ENCODE measurements around the gene S100A10.

S100A10 gene

GRCh38 chr1:151964510-151964909 lies 29.1 kb downstream of the S100A10 start:
- DNase-seq (ENCODE audit: low read depth in 2 of 2), result no peak

DNA sequence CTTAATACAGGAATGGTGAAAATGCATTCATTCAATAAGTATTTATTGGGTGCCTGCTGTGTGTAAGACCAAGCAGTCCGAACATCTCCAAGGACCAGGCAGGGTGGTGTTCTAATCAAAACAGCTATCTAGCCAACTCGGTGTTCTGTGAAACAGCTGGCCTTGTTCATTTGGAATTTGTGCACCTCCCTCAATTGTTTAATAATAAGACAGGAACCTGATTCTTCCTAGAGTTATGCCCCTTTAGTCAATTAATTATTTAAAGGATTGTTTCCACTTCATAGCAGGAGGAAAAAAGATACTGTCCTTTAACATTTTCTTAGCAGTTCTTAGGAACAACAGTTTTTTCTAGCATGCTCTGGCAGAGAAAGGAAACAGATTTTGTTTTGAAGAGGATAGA lies 30.4 kb downstream of the S100A10 start:
- DNase-seq (ENCODE audit: low read depth in 2 of 2), result no peak

DNA sequence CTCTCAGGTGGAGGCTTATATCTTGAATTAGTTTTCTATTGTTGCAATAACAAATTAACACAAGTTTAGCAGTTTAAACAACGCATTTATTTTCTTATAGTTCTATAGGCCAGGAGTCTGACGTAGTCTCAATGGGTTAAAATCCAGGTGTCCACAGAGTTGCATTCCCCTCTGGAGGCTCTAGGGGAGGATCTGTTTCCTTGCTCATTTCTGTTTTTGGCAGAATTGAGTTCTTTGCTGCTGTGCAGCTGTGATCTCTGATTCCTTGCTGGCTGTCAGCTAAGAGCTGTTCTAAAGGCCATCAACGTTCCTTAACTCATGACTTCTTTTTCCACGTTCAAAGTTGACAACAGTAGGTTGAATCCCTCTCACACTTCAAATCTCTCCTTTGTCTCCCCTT lies 31.8 kb downstream of the S100A10 start:
- DNase-seq (ENCODE audit: low read depth in 2 of 2), result no peak

DNA sequence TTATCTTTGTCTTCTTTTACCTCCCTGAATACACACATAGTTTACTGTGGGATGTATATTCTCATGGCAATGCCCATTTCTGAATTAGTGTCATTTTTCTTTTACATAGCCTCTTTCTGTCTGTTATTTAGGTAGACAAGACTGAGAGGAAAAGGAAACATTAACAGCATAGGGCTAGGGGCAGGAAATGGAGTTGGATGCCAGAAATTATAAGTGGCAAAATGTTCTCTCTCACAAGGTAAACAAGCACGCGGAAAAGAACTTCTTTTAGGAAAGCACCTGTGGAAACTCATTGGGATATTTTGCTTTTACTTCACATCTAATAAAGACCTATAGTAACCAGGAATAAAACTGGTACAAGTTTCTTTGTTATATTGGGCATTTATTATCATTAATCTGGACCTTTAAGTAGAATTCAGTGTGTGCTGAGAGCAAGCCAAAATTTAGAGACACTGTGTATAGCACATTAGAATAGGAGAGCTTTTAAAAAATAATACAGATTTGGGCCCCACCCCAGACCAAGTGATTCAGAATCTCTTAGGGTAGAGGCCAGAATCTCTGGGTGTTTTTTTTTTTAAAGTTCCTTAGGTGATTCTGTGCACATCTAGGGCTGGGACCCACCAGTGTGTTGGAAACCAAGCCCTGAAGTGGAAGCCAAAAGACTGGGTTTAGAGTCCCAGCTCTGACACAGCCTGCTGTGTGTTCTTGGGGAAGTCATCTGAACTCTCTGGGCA lies 32.7 kb downstream of the S100A10 start:
- no peak for DNase-seq (ENCODE audit: low read depth in 2 of 2)

GRCh38 chr1:151958959-151959358 lies 34.7 kb downstream of the S100A10 start:
- no peak for DNase-seq (ENCODE audit: low read depth in 2 of 2)

DNA sequence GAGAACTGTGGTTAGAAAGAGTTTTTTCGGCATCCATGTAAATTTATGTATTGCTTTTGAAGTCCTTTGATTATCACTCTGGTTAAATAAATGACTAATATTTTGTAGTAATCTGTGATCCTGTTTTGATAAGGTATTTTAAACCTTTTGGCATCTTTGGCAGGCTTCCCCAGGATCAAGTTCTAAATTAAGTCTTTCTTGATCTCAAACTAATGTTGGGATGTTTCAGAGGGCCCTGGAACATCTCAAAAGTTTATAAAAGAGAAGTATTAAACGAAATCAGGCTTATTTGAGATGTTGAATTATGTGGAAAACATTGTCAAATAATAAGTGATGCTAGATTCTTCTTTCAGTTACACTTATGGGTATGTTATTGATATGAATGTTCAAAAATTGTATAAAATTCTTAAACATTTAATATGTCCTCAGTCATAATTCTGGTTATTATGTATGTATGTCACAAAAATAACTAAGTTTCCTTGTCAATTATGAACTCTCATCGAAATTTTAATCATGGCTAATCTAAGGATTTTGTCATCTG lies 36.6 kb downstream of the S100A10 start:
- DNase-seq (ENCODE audit: low read depth in 2 of 2), result no peak

DNA sequence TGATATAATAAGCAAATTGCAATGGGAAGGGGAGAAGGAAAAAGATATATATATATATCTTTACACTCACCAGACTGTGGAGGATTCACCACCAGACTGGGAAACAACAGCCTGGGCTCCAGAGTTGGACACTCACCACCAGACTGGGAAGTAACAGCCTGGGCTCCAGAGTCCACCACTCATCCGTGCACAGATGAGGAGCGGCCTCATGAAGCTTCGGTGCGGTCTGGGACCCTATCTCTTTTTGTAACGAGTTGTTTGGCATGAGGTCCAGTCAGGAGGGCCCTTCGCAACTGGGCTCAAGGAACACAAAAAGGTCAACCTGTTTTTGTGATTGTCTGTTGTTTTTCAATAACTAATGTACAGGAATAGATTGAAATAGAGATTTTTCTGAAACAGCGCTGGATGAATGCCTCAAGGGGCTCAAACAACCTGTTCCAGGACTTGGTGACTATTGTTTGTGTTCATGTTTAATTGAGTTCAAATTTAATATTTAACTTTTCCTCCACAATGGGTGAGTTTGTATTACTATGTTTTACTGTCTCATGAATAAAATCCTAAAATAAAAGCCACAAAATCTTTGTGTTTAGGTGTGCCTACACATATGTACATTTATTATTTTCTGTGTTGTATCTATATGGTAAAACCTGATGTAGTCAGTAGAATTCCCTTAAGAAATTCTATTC lies 40.1 kb downstream of the S100A10 start:
- no peak for DNase-seq (ENCODE audit: low read depth in 2 of 2)

DNA sequence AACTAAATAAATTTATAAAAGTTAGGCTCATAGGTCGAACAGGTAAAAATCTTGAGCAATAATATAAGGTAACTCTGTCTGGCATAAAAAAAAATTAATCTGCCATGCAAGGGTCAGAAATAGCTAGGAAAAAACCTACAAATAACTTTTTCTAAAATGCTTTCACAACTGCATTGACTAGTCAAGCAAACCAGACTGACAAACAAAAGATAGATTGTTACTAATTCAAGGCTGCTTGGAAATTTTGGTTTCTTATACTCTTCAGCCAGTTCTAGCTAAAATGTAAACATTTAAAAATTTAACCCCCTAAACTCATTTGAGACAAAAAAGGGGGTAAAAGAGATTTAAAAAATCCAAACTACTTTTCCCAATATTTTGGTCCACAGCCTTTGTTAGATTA lies 40.8 kb downstream of the S100A10 start:
- DNase-seq (ENCODE audit: low read depth in 2 of 2), result no peak

- no peak for DNase-seq (ENCODE audit: low read depth in 2 of 2)
Measured at GRCh38 chr1:151949371-151950193, 44.1 kb downstream of the S100A10 start.

DNA sequence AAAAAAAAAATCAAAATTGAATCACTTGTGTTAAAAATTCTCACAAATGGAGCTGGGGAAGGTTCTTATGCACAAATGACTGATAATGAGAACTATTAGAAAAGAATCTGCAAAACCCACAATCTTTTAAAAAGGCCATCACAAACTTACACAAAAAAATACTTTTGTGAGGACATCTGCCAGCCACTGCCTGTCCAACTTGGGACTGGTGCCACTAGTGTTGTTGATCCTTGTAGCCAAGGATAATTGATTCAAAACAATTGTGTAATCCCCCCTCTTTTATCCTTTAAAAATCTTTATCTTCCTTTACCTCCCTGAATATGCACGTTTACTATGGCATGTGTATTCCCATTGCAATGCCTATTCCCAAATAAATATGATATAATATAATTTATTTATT lies 45.2 kb downstream of the S100A10 start:
- DNase-seq (ENCODE audit: low read depth in 2 of 2), result no peak

- DNase-seq (ENCODE audit: low read depth in 2 of 2), result no peak
Measured at GRCh38 chr1:151947140-151947539, 46.5 kb downstream of the S100A10 start.

- DNase-seq (ENCODE audit: low read depth in 2 of 2), result peak; percentile 45 to 56
Measured at GRCh38 chr1:151945725-151946722, 47.6 kb downstream of the S100A10 start.

- DNase-seq (ENCODE audit: low read depth in 2 of 2), result no peak
Measured at GRCh38 chr1:151944857-151945575, 48.6 kb downstream of the S100A10 start.

DNA sequence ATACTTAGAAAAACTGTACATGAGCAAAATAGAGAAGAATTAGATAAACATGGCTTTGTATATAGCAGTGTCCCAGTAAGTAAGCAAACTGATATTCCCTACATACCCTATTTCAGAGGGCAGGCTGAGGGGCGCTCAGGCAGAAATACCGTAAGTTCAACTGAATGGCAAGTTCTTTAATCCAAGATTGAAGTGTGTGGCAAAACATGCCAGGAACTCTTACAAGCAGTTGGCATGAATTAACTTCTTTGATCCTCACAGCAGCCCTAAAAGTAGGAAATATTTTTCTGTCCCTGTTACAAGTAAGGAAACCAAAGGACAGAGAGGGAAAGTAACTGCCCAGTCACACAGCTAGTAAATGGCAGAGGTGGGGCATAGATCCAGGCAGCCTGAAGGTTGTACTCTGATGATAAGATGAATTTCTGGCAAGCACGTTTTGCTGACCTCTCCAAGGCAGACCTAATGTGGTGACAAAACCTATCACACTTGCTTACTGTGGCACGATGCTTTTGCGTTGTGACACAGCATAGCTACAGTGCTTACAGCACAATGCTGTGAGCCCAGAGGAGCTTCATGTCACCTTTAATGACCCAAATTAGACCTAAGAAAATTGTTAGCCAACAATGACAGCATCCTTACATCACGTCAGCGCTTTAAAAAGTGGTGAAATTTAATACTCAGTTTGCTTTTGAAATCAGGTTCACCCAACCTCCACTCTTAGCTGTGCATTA lies 49.4 kb downstream of the S100A10 start:
- DNase-seq (ENCODE audit: low read depth in 2 of 2), result no peak

DNA sequence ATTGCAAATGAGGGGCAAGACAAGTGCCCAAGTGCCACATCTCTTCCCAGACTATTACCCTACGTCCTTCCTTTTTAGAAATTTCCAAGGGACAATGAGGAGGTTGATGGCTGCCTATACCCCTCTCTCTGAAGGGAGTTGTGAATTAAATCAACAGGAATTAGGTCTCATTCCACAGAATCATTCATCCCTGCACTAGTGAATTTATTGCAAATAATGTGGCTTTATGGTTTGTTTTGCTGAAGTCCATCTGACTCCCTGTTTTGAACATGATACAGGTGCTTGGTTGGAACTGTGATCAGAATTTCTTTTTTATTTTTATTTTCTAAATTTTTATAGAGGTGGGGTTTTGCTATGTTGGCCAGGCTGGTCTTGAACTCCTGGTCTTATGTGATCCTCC lies 50.1 kb downstream of the S100A10 start:
- DNase-seq (ENCODE audit: low read depth in 2 of 2), result no peak

DNA sequence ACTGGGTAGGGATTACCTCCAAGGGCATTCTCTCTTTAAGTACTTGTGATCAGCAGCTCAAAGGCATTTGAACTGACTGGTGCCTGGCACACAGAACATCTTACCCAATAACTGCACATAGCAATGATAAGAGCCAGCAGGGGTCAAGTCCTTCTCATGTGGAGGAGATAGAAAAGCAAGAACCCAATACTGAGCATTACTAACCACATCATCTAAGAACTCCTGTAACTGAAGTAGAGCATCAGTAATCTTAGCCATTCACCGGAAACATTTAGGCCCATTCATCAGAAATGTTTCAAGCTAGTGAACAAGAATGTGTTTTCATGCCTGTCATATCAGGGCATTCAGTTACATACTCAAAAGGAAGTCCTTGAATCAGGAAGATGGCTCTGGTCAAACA lies 50.8 kb downstream of the S100A10 start:
- no peak for DNase-seq (ENCODE audit: low read depth in 2 of 2)

DNA sequence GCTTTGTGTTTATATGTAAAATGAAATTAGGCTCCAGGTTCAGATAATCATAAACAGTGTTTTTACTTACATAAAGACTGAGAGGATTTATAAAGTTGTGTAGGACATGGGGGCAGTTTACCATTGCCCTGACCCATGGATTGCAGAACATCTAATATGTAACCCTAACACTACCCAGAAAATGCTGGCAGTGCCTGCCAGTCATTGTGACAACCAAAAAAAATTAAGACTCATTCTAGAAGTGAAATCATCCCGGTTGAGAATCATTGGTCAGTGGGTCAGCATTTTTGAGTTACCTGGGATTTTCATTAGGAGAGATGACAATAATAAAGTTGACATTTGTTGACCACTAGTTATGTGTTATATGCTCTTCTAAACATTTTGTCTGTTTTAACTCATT lies 53.1 kb downstream of the S100A10 start:
- DNase-seq (ENCODE audit: low read depth in 2 of 2), result no peak

DNA sequence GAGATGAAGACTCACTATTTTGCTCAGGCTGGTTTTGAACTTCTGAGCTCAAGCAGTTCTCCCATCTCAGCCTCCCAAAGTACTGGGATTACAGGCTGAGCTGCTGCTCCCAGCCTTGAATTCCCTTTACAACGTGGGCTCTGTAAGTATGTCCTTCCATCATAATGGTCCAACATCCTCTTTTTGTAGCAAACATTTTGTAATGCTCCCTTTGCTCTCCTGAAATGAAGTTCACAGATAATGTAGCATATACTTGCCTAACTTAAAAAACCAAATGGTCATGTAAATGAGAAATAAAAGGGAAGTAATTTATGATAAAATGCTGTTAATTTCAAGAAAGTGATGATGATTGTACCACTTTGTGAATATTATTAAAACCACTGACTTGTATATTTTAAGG lies 53.9 kb downstream of the S100A10 start:
- DNase-seq (ENCODE audit: low read depth in 2 of 2), result no peak

GRCh38 chr1:151939141-151939540 lies 54.5 kb downstream of the S100A10 start:
- no peak for DNase-seq (ENCODE audit: low read depth in 2 of 2)

DNA sequence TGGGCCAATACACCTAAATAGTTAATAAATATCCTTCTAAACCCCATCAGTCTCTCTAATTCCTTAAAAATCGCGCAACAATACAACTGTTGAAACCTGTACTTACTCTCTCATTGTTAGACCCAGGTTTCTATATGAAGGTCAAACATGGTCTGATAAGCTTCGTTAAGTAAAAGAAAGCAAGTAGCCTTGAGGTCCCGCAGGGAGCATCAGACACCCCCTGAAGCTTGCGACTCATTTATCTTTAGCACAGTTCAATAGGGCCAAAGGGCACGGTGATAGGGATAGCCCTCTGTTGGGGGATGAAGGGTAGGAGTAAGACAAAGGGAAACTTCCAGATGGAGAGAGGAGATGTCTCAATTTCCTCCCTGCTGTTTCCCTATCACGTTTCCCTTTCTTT lies 57.0 kb downstream of the S100A10 start:
- no peak for DNase-seq (ENCODE audit: low read depth in 2 of 2)
